Stomach (tissue), 4 donors: ENCODE data around the gene CDCP2.

Experiments
- POLR2A ChIP-seq, 4 donors: fragments of 450-650 bp; IDR thresholded peaks; one replicate each; pipeline ENCODE4 v1.6.1; 2016; ENCODE audit warnings: antibody characterized with exemption in 4 of 4, control low read depth in 2 of 4, mild to moderate bottlenecking in 1 of 4, moderate library complexity in 1 of 4
- TF ChIP-seq, protein P1 (sequence below), 7 experiments: fragments of 450-650 bp in 4 of 7; fragments of 200-600 bp in 3 of 7; sonication (generic) in 3 of 7; IDR thresholded peaks; one replicate each; pipeline ENCODE4 v1.5.1; 2016 to 2019; ENCODE audit warnings: antibody characterized with exemption in 7 of 7, control low read depth in 2 of 7, mild to moderate bottlenecking in 1 of 7

DNA sequence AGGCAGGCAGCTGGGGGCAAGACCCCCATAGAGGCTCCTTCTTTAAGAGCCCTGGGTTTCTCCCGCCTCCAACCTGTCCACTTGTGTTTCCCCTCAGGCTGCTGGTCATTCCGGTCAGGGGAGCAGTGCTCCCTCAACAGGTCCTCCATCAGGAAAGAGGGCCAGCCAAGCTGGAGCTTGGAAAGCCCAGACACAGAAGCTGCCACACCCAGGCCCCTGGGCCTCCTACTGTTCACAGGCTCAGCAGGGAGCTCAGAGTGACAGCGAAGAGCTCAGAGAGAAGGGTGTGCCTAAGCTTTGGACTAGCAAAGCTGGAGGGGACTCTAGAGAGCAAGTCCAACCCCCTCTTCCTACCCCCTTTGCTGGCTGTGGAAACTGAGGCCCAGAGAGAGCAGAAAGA lies 10.3 kb upstream of the CDCP2 start:
- TF ChIP-seq, protein P1, sequence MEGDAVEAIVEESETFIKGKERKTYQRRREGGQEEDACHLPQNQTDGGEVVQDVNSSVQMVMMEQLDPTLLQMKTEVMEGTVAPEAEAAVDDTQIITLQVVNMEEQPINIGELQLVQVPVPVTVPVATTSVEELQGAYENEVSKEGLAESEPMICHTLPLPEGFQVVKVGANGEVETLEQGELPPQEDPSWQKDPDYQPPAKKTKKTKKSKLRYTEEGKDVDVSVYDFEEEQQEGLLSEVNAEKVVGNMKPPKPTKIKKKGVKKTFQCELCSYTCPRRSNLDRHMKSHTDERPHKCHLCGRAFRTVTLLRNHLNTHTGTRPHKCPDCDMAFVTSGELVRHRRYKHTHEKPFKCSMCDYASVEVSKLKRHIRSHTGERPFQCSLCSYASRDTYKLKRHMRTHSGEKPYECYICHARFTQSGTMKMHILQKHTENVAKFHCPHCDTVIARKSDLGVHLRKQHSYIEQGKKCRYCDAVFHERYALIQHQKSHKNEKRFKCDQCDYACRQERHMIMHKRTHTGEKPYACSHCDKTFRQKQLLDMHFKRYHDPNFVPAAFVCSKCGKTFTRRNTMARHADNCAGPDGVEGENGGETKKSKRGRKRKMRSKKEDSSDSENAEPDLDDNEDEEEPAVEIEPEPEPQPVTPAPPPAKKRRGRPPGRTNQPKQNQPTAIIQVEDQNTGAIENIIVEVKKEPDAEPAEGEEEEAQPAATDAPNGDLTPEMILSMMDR (IDR thresholded peaks at IDR 0.05) = no peak
- TF ChIP-seq POLR2A (IDR thresholded peaks at IDR 0.05) = no peak
